ENCODE measurements around the gene MAP3K8.

DNA sequence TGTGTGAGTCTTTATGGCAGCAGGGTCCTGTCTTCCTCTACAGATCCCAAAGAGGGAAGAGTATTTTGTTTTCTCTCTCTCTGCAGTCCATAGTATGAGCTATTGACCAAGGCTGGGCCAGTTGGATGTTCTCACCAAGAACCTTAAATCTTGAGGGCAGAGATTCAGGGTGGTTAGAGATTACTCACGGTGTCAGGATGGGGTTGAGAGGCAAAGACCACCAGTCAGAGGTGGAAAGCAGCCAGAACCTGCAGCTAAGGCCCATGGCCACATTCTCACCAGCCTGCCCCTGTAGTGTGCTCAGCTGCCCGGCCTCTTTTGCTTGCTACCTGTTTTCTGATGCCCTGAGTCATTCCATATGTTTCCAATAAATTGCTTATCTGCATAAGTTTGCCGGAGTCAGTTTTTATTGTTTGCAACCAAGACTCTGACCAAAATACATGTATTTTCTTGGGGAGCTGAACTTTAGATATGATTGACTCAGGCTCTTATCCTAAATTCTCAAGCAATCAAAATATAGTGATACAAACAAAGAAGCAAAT, 67.0 kb downstream of the MAP3K8 start:
- no peak for TF ChIP-seq EZH2 (IDR thresholded peaks at IDR 0.05; ENCODE audit: borderline replicate concordance, insufficient read depth, low read depth, low read length, poor library complexity, severe bottlenecking)
- TF ChIP-seq, protein P1, sequence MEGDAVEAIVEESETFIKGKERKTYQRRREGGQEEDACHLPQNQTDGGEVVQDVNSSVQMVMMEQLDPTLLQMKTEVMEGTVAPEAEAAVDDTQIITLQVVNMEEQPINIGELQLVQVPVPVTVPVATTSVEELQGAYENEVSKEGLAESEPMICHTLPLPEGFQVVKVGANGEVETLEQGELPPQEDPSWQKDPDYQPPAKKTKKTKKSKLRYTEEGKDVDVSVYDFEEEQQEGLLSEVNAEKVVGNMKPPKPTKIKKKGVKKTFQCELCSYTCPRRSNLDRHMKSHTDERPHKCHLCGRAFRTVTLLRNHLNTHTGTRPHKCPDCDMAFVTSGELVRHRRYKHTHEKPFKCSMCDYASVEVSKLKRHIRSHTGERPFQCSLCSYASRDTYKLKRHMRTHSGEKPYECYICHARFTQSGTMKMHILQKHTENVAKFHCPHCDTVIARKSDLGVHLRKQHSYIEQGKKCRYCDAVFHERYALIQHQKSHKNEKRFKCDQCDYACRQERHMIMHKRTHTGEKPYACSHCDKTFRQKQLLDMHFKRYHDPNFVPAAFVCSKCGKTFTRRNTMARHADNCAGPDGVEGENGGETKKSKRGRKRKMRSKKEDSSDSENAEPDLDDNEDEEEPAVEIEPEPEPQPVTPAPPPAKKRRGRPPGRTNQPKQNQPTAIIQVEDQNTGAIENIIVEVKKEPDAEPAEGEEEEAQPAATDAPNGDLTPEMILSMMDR (IDR thresholded peaks at IDR 0.05): no peak

Data from B cell (primary cell).